ENCODE measurements around the gene PDLIM7. TPM values are rescaled to one million over a fixed set of nuclear protein-coding genes. Genes with fewer than 3 reads are reported as not detected.

PDLIM7 gene
- total and polyA plus RNA-seq, 2 experiments from 2014 or later, result 165 to 537 TPM

DNA sequence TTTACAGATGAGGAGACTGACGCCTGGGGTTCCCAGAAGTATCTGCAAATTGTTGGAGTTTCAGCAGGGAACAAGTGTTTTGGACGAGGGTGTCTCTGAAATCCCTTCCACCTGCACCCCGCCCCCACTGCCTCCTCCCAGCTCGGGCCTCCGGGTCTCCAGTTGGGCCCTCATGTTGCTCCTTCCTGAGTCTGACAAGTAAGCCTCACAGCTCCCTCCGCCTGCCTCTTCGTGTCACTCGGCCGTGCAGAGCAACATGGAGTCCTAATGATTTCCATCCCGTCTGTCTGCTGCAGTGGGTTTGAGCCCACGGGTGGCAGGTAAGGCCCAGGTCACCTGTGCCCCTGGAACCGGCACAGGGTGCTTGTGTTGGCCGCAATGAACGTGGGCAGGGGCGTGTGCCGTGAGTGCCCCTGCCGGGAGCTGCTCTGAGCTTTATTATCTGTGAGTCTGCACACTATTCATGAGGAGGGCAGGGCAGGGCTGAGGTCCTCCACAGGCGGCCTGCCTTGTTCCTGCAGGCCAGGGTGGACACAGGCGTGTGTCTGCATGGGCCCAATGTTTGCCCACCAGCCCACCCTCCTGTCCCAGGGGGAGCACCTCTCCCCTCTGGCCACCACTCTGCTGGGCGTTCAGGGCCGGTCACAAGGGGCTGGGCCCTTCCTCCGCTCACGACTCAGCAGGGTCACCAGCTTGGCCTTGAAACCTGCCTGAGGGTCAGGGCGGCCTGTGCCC is 6.1 kb upstream of the PDLIM7 start:
- peaks cover under 1% of the 10 kb centered on the region for H3K4me1 ChIP-seq (ENCODE audit: low read depth)
- H3K27ac ChIP-seq, result no peak overlapping the region
- no peaks in the 10 kb centered on the region for H3K36me3 ChIP-seq
- H3K9me3 ChIP-seq (ENCODE audit: low read depth), result no peaks in the 10 kb centered on the region
- no peak for DNase-seq (ENCODE audit: low read depth in 1 of 2, low spot score in 1 of 2)
- TF ChIP-seq, protein P1, sequence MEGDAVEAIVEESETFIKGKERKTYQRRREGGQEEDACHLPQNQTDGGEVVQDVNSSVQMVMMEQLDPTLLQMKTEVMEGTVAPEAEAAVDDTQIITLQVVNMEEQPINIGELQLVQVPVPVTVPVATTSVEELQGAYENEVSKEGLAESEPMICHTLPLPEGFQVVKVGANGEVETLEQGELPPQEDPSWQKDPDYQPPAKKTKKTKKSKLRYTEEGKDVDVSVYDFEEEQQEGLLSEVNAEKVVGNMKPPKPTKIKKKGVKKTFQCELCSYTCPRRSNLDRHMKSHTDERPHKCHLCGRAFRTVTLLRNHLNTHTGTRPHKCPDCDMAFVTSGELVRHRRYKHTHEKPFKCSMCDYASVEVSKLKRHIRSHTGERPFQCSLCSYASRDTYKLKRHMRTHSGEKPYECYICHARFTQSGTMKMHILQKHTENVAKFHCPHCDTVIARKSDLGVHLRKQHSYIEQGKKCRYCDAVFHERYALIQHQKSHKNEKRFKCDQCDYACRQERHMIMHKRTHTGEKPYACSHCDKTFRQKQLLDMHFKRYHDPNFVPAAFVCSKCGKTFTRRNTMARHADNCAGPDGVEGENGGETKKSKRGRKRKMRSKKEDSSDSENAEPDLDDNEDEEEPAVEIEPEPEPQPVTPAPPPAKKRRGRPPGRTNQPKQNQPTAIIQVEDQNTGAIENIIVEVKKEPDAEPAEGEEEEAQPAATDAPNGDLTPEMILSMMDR (IDR thresholded peaks at IDR 0.05; ENCODE audit: low read depth, low read length), result no peak
- H3K4me3 ChIP-seq, result no peak overlapping the region
- H3K27me3 ChIP-seq, result no peaks in the 10 kb centered on the region

DNA sequence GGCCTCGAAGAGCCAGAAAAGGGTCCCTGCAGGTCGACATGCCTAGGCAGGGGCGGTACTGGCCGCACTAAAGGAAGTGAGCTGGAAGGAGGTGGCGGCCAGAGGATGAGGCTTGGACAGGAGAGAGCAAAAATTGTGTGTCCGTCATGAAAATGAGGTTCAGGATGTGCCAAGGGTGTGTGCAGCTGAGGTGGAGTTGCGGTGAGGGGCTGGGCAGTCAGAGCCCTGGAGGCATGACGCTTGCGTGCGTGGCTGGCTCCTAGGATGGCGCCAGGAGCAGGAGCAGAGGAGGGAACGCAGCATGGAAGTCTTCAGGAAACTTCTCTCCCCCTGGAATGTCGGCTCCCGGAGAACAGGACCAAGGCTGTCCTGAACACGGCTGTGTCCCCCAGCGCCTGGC is 5.5 kb upstream of the PDLIM7 start:
- TF ChIP-seq, protein P1 (IDR thresholded peaks at IDR 0.05; ENCODE audit: low read depth, low read length), result no peak
- Histone ChIP-seq H3K4me1 (ENCODE audit: low read depth) (peaks cover 7% of the 10 kb centered on the region), H3K36me3 (no peaks in the 10 kb centered on the region), H3K27me3 (no peaks in the 10 kb centered on the region), H3K4me3 (no peak overlapping the region), H3K27ac (no peak overlapping the region), H3K9me3 (ENCODE audit: low read depth) (no peaks in the 10 kb centered on the region)
- no peak for DNase-seq (ENCODE audit: low read depth in 1 of 2, low spot score in 1 of 2)

DNA sequence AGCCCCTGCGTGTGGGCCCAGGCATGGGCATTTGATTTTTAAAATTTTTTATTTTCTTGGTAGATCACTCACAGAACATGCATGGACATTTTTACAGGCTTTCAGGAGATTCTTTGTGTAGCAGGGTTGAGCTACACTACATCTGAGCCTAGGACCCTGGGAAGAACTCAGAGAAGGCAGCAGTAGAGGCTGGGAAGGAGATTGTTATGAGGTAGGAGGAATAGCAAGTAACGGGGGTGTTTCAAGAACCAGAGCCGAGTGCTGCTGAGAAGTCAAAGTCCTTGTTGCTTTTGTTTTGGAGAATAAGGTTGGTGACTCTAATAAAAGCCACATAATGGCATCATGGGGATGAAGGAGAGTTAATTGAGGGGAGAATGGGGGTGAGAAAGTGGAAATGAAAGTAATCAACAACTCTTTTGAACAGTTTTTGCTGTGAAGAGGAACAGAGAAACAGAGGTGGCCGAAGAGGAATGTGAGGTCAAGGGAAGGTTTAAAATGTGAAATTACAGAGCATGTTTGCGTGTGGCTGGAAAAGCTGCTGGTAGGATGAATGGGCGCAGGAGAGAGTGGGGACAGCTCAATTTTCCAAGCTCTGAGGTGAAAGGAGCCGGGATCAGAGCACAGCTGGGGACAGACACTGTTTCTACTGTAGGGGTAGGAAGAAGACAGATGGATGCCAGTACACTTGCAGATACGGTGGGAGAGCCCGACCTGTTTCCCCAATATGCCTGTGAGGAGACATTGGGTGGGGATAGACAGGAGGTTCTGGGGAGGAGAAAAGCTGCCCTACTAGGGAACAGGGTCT is 4.7 kb upstream of the PDLIM7 start:
- TF ChIP-seq, protein P1 (IDR thresholded peaks at IDR 0.05; ENCODE audit: low read depth, low read length), result no peak
- Histone ChIP-seq H3K27me3 (no peaks in the 10 kb centered on the region), H3K27ac (no peak overlapping the region), H3K36me3 (no peaks in the 10 kb centered on the region), H3K4me1 (ENCODE audit: low read depth) (peaks cover 8% of the 10 kb centered on the region), H3K9me3 (ENCODE audit: low read depth) (no peaks in the 10 kb centered on the region), H3K4me3 (no peak overlapping the region)
- no peak for DNase-seq (ENCODE audit: low read depth in 1 of 2, low spot score in 1 of 2)

DNA sequence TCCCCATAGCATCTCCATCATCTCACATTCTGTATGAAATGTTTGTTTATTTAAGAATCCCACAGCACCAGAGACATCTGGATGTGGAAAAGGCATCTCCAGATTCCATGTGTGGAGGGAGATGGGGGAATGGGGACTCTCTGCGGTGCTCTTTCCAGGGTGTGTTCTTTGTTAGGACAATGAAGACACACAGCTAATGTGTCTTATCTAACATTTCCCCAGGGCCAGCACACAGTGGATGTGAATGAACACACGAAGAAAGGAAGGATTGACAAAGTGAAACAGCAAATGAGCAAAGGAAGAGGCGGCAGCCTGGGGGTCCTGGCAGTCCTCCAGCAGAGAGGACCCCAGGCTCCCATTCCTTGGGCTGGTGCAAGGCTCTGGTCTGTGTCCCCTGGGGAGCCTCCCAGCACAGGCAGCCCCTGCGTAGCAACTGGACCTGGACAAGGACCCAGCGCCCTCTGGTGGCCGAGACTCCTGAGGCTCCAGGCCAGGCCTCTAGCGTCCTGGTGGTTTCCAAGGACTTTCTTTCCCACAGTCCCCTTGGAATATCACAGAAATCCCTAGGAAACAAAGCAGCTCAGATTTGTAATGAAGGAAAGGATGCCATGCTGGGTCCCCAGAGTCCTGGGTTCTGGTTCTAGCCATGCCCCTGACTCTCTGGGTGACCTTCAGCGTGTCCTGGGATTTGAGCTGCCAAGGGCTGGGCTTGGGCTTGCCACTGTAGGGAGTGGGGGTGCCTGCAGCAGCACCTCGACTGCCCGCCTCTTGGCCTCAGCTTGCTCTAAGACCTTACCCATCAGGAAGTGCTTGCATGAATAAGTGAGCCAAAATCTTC is 3.5 kb upstream of the PDLIM7 start:
- no peaks in the 10 kb centered on the region for H3K36me3 ChIP-seq
- H3K4me1 ChIP-seq (ENCODE audit: low read depth), result peaks cover 9% of the 10 kb centered on the region
- no peak overlapping the region for H3K4me3 ChIP-seq
- DNase-seq (ENCODE audit: low read depth in 1 of 2, low spot score in 1 of 2), result peak; percentile 91 to 97
- no peak overlapping the region for H3K27ac ChIP-seq
- no peaks in the 10 kb centered on the region for H3K27me3 ChIP-seq
- no peaks in the 10 kb centered on the region for H3K9me3 ChIP-seq (ENCODE audit: low read depth)
- TF ChIP-seq, protein P1 (IDR thresholded peaks at IDR 0.05; ENCODE audit: low read depth, low read length), result peak; percentile 96

DNA sequence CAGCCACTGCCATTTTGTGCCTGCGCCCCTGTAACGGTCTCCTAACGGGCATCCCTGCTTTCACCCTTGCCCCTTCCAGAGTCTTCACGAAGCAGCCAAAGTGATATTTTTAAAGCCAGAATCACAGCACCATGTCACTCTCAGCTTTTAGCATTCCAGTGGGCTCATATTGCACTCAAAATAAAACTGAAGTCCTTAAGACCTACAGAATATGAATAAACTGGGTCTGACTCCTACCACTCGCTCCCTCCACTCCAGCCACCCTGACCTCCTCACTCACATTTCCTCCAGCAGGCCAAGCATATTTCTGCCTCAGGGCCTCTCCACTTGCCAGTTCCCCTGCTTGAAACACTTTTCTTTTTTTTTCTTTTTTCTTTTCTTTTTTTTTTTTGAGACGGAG is 2.4 kb upstream of the PDLIM7 start:
- peaks cover 20% of the 10 kb centered on the region for H3K4me1 ChIP-seq (ENCODE audit: low read depth)
- H3K27me3 ChIP-seq, result no peaks in the 10 kb centered on the region
- no peak overlapping the region for H3K4me3 ChIP-seq
- no peak overlapping the region for H3K27ac ChIP-seq
- peaks cover 2% of the 10 kb centered on the region for H3K36me3 ChIP-seq
- DNase-seq (ENCODE audit: low read depth in 1 of 2, low spot score in 1 of 2), result no peak
- no peaks in the 10 kb centered on the region for H3K9me3 ChIP-seq (ENCODE audit: low read depth)
- TF ChIP-seq, protein P1 (IDR thresholded peaks at IDR 0.05; ENCODE audit: low read depth, low read length), result no peak
